ENCODE results near the gene CNTN2. TPM values are rescaled to one million over a fixed set of nuclear protein-coding genes. Genes with fewer than 3 reads are reported as not detected.

The CNTN2 gene
- total and polyA plus RNA-seq, 4 donors: 0.01 to 0.48 (median 0.07) TPM

- H3K9me3 ChIP-seq (ENCODE audit: control insufficient read depth in 4 of 4, insufficient read depth in 3 of 4, low read length in 3 of 4): no peaks in the 10 kb centered on the region
- no peak overlapping the region for H3K4me3 ChIP-seq
- H3K36me3 ChIP-seq (ENCODE audit: control insufficient read depth in 4 of 4, insufficient read depth in 4 of 4, low read length in 4 of 4): no peaks in the 10 kb centered on the region
- TF ChIP-seq CTCF (IDR thresholded peaks at IDR 0.05; ENCODE audit: control extremely low read depth, extremely low read depth): no peak
- H3K27me3 ChIP-seq (ENCODE audit: control insufficient read depth in 3 of 3, insufficient read depth in 3 of 3, low read length in 2 of 3): no peaks in the 10 kb centered on the region
- no peak overlapping the region for H3K27ac ChIP-seq (ENCODE audit: low read depth in 1 of 2, low read length in 1 of 2)
- DNase-seq (no peak), ATAC-seq (ENCODE audit: insufficient read depth, low FRiP score) (no peak)
- H3K9ac ChIP-seq (ENCODE audit: insufficient read depth in 1 of 2, low read length in 2 of 2): no peak overlapping the region
- 85 to 98% methylated on average over 10 of the region's 10 CpGs for WGBS, 2 donors
- H3K4me1 ChIP-seq (ENCODE audit: control insufficient read depth in 5 of 5, insufficient read depth in 5 of 5, low read length in 5 of 5): peaks cover 0 to 4% (median 0%) of the 10 kb centered on the region in 5 donors
Measured at GRCh38 chr1:205060746-205061145, 17.7 kb downstream of the CNTN2 start.

- Histone ChIP-seq H3K36me3 (ENCODE audit: control insufficient read depth in 4 of 4, insufficient read depth in 4 of 4, low read length in 4 of 4) (no peaks in the 10 kb centered on the region), H3K9me3 (ENCODE audit: control insufficient read depth in 4 of 4, insufficient read depth in 3 of 4, low read length in 3 of 4) (no peaks in the 10 kb centered on the region), H3K4me3 (no peak overlapping the region), H3K4me1 (ENCODE audit: control insufficient read depth in 5 of 5, insufficient read depth in 5 of 5, low read length in 5 of 5) (peaks cover 0 to 4% (median 0%) of the 10 kb centered on the region in 5 donors), H3K27ac (ENCODE audit: low read depth in 1 of 2, low read length in 1 of 2) (no peak overlapping the region), H3K9ac (ENCODE audit: insufficient read depth in 1 of 2, low read length in 2 of 2) (no peak overlapping the region), H3K27me3 (ENCODE audit: control insufficient read depth in 3 of 3, insufficient read depth in 3 of 3, low read length in 2 of 3) (no peaks in the 10 kb centered on the region)
- 80 to 90% methylated on average over 14 of the region's 14 CpGs for WGBS, 2 donors
- DNase-seq (no peak), ATAC-seq (ENCODE audit: insufficient read depth, low FRiP score) (no peak)
- TF ChIP-seq CTCF (IDR thresholded peaks at IDR 0.05; ENCODE audit: control extremely low read depth, extremely low read depth): no peak
Measured at GRCh38 chr1:205061227-205061626, 18.2 kb downstream of the CNTN2 start.

GRCh38 chr1:205061665-205062069 is 18.7 kb downstream of the CNTN2 start:
- H3K9ac ChIP-seq (ENCODE audit: insufficient read depth in 1 of 2, low read length in 2 of 2): no peak overlapping the region
- no peak overlapping the region for H3K4me3 ChIP-seq
- no peaks in the 10 kb centered on the region for H3K36me3 ChIP-seq (ENCODE audit: control insufficient read depth in 4 of 4, insufficient read depth in 4 of 4, low read length in 4 of 4)
- WGBS, 2 donors: 37 to 46% methylated on average over 13 of the region's 13 CpGs
- no peak overlapping the region for H3K27ac ChIP-seq (ENCODE audit: low read depth in 1 of 2, low read length in 1 of 2)
- H3K9me3 ChIP-seq (ENCODE audit: control insufficient read depth in 4 of 4, insufficient read depth in 3 of 4, low read length in 3 of 4): no peaks in the 10 kb centered on the region
- H3K4me1 ChIP-seq (ENCODE audit: control insufficient read depth in 5 of 5, insufficient read depth in 5 of 5, low read length in 5 of 5): peaks cover 0 to 4% (median 0%) of the 10 kb centered on the region in 5 donors
- DNase-seq: peak; percentile 89 to 94 (median 92)
- TF ChIP-seq CTCF (IDR thresholded peaks at IDR 0.05; ENCODE audit: control extremely low read depth, extremely low read depth): peak; percentile 50
- peak; percentile 53 for ATAC-seq (ENCODE audit: insufficient read depth, low FRiP score)
- no peaks in the 10 kb centered on the region for H3K27me3 ChIP-seq (ENCODE audit: control insufficient read depth in 3 of 3, insufficient read depth in 3 of 3, low read length in 2 of 3)

GRCh38 chr1:205062319-205062718 is 19.3 kb downstream of the CNTN2 start:
- 96 to 97% methylated on average over 8 of the region's 8 CpGs for WGBS, 2 donors
- ATAC-seq (ENCODE audit: insufficient read depth, low FRiP score) (no peak), DNase-seq (no peak)
- TF ChIP-seq CTCF (IDR thresholded peaks at IDR 0.05; ENCODE audit: control extremely low read depth, extremely low read depth): no peak
- H3K27me3 ChIP-seq (ENCODE audit: control insufficient read depth in 3 of 3, insufficient read depth in 3 of 3, low read length in 2 of 3): no peaks in the 10 kb centered on the region
- H3K36me3 ChIP-seq (ENCODE audit: control insufficient read depth in 4 of 4, insufficient read depth in 4 of 4, low read length in 4 of 4): no peaks in the 10 kb centered on the region
- H3K9ac ChIP-seq (ENCODE audit: insufficient read depth in 1 of 2, low read length in 2 of 2): no peak overlapping the region
- no peak overlapping the region for H3K4me3 ChIP-seq
- no peaks in the 10 kb centered on the region for H3K9me3 ChIP-seq (ENCODE audit: control insufficient read depth in 4 of 4, insufficient read depth in 3 of 4, low read length in 3 of 4)
- H3K4me1 ChIP-seq (ENCODE audit: control insufficient read depth in 5 of 5, insufficient read depth in 5 of 5, low read length in 5 of 5): peaks cover 0 to 4% (median 0%) of the 10 kb centered on the region in 5 donors
- no peak overlapping the region for H3K27ac ChIP-seq (ENCODE audit: low read depth in 1 of 2, low read length in 1 of 2)

Measured in lung (tissue), 12 donors.